Stimulated activated CD8-positive, alpha-beta memory T cell treated with anti-CD3 and anti-CD28 coated beads, Interleukin-12 subunit alpha, Interleukin-12 subunit beta, amount 100 ng/mL, for 4 hours (primary cell): ENCODE results near the gene CEP55.
"Not testable (repeated sequence)": the region's sequence is repeated elsewhere in the genome, so short reads cannot be mapped to it uniquely, and the experiment has no call there.

Experiments used
- DNase-seq: peaks from one replicate; pipeline ENCODE4 v3.0.0-alpha.2; 2020; ENCODE audit warnings: low read depth

The CEP55 gene

DNA sequence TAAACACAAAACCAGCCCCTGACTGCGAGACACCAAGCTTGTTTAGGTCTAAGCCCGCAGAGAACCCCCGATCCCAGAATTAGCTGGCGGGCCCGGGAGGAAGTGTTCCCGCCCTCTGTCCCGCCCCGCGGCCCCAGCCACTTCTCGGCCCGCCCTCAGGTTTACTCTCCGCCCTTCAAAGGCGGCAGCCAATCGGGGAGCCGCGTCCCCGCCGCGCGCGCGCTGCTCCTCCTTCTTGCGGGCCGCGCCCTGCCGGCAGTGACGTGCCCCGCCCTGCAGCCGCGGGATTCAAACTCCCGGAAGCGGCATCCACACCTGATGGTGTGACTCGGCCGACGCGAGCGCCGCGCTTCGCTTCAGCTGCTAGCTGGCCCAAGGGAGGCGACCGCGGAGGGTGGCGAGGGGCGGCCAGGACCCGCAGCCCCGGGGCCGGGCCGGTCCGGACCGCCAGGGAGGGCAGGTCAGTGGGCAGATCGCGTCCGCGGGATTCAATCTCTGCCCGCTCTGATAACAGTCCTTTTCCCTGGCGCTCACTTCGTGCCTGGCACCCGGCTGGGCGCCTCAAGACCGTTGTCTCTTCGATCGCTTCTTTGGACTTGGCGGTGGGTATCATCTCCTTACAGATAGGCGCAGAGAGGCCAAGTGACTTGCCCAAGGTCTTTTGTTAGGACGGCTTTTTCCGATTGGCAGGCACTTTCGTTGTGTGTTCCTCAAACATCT, at the start of gene CEP55:
Gene CEP55 (plus strand): TSS at position 291 of the 720 bp plus-strand sequence. CDS start 3,440 bp downstream, outside the sequence.
- peak; percentile 90 for DNase-seq

DNA sequence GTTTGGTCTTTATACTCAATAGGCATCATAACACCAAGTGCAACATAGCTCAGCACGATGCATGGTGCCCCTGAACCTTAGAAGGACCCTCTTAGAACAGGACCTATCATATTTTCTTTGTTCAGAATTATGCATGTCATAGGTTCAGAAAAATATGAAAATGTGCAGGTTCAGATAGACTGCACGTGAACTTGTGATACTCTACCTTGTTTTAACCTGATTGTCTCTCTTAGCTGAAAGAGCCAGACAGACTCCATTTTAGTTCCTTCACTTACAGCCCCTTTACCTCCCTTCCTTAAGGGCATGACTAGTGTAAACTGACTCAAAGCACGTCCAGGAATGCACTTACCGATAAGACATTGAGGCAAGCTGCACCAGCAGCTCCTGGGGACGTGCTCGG, 49.4 kb upstream of the CEP55 start:
- no peak for DNase-seq

DNA sequence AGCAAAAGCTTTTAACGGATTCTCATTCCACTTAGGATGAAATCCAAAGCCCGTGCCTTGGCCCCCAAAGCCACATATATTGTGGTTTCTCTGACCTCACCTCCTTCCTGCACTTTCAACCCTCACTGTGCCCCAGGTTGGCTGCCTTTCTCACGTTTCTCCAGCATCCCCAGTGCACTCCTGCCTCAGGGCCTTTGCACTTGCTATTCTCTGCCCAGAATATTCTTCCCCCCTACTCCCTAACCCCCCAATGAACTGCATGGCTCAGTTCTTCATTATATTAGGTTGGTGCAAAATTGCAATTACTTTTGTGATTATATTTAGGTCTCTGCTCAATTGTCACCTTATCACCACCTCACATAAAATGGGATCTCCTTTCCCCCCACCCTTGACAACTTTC, 48.4 kb upstream of the CEP55 start:
- DNase-seq = no peak

DNA sequence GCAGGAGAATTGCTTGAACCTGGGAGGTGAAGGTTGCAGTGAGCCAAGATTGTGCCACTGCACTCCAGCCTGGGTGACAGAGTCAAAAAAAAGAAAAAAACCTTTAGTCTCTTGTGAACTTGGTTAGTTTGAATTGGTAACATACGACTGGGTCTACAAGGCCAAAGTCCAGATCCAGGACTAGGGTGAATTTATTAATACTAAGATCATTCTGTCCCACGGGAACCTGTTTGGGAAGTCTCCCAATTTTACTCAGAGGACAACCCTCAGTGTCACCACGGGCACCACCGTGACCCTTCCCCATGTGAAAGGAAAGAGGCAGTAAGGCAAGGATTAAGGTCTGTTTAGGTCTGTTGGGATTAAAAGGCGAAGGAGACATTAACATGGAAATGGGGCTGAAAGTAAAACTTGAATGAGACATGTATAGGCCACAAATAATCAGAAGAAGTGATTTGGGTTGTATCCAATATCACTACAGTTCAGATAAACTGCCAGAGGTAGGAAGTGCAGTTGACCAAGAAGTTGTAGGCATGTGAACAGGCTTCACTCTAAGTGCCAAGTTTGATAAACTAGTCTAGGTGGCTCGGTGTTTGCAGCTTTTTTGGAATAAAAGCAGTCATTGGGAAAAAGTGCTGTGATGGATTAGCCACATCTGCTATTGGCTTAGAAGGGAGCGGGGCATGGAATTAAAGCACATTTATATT, 45.0 kb upstream of the CEP55 start:
- DNase-seq = no peak

DNA sequence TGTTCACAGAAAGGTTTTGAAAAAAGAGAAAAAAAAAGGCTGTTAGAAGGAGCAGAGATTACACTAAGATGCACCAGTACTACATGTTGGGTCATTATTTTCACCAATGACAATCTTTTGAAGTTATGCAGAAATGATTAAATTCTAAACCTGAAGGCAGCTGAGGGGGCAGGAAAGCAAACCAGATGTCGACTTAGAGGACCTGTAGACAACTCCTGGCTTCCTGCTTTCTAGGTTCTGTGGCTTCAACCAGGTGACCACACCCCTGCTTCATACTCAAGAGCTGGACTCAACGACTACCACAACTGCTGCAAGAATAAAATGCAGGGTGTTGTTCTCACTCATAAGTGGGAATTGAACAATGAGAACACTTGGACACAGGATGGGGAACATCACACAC, 44.3 kb upstream of the CEP55 start:
- no peak for DNase-seq

DNA sequence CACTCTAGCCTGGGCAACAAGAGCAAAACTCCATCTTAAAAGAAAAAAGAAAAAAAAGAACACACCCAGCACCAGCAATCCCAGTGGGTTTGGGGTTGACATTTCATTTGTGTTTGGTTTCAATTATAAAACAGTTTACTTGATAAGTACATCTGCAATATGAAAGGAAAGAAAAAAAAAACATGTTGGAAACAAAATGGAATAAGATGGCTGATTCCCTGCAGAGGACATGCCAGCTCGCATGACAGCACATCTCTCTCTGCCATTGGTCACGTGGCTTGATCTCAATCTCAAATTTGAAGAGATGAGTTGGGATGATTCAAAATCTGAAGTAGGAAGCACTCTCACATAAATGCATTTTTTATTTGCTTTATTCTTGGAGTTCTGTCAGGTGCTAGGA, 42.3 kb upstream of the CEP55 start:
- DNase-seq = no peak

DNA sequence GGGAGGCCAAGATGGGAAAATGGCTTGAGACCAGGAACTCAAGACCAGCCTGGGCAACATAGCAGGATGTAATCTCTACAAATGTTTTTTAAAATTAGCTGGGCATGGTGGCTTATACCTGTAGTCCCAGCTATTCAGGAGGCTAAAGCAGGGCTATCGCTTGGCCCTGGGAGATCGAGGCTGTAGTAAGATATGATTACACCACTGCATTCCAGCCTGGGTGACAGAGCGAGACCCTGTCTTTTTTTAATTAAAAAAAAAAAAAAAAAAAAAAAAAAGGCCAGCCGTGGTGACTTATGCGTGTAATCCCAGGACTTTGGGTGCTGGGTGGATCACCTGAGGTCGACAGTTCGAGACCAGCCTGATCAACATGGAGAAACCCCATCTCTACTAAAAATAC, 41.7 kb upstream of the CEP55 start:
- no peak for DNase-seq

DNA sequence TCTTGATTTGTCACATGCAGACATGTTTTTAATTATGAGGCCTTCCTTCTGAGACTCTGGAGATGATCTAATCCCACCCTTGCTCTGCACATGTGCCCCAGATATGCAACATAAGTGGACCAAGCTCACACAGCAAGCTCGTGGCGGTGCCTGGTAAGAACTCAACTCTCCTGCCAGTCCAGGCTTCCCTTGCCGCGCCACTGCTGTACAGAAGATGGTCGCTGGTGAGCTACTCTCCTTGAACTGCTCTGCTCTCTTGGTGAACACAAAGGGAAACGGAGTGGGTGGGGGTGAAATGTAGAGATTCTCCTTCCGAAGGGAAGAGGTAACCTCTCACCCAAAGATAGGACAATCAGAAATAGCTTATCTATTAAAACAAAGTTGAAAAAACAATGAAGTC, 39.9 kb upstream of the CEP55 start:
- DNase-seq = no peak

DNA sequence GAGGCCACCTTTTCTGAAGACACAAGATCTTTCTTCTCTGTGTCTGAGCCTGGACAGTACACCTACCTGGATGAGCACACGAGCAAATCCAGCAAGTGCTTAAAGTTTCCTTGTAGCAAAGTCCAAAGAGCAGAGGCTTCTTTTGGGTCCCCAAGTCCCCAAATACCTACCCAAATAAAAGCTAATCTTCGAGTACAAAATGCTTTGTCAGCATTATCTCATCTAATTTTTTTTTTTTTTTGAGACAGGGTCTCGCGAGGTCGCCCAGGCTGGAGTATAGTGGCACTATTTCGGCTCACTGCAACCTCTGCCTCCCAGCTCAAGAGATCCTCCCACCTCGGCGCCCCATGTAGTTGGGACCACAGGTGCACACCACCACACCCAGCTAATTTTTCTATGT, 38.9 kb upstream of the CEP55 start:
- DNase-seq = no peak

DNA sequence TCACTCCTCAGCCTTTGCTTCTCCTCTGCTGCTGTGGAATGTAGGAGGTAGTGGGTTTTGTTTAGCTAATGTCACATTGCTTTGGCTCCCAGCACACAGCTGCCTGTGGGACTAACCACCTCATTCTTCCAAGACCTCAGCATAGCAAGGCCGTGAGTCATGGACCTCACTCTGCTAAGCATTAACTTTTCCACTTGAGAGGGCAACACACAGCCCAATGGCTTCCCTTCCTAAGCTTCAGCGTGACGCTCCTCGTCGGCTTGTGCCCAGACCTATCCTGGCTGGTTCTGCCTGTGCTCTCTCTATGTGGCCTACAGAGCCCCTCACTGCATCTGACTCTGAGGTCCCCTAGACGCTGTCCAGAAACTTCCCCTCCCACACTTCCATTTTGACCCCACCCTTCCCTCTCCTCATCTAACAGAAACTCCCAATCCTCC, 37.6 kb upstream of the CEP55 start:
- no peak for DNase-seq

DNA sequence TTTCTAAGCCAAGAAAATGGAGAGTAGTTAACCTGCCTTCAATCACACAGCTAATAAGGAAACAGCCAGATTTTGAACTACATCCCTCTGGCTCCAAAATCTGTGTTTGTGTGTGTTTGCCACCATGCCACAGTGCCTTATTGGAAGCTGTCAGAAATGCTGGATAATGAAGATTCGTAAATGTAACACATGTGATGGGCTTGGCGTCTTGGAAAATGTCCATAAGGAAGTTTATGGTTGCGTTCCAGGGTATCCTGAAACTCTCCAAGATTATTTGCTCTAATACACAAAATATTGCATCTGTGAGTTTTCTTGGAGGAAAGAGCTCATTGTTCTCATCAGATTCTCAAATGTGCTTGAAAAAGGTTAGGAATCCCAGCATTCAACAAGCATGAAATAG, 36.9 kb upstream of the CEP55 start:
- no peak for DNase-seq

DNA sequence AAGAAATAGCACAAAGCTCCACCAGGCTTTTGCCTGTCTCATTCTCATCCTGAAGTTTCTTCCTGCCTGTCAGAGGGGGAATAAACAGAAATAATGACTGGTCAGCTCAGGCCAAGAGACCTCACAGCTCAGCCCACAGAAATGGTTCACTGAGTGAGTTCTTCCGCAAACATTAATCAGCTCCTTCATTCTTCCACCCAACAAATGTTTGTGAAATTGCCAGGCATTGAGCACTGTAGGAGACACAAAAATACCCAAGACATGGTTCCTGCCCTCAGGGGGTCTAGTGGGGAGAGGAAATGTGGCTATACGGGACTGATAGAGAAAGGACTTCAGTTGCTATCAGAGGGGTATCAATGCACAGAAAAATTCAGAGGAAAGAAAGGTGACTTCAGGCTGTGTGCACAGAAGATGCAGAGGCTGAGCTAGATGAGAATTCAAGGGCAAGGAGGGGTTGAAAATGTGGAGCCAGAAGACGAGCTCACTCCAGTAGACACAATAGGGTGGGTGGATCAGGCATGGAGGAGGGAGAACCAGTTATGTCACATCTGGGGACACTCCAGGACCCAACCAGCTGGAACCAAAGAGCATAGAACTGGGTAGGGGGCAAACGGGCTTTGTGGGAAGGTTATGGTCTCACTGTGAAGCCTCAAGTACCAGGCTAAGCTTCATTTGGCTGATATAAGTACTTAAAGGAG, 35.2 kb upstream of the CEP55 start:
- DNase-seq = no peak

DNA sequence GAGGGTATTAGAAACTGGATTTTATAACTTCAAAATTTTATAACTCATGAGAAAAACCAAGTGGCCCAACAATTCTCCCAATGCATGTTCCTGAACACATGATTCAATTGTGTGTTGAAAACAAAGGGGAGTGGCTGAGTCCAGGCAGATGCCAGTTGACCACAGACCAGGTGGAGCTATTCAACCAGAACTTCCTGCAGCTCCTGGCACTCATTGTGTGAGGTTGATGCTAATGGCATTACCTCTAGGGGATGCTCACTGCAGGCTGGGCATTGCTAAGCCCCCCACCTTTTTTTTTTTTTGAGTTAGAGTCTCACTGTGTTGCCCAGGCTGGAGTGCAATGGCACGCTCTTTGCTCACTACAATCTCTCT, 34.6 kb upstream of the CEP55 start:
- no peak for DNase-seq

DNA sequence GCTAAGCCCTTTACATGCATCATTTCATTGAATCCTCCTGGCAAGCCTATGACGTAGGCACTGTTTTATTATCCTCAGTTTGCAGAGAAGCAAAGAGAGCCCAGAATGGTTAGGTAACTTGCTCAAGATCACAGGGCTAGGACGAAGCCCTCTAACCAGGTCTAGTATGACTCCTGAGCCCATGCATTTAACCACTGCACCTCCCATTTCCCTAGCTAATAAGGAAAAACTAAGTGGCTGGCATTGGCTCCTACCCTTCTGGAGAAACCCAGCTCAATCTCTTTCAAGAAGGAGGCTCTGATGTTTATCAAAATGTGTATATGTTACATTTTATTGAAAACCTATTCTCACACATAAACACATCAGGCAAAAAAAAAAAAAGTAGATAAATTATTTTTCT, 34.0 kb upstream of the CEP55 start:
- DNase-seq = no peak

DNA sequence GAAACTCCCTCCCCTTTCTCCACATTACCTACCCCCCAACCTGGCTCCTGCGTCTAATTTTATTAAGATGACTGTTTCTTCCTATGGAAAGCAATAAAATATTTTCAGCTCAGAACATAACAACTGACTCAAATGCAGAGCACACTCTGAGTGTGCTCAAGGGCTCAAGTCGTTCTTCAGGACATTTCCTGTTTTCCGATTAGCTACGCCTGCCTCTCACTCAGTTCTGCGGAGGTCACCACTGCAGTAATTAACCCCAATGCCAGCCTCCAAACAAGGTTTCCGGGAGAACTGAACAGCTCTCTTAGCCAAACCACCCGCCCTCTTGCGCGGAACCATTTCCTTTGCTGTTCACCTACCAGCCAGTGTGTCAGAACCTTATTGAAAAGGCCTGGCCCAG, 33.5 kb upstream of the CEP55 start:
- no peak for DNase-seq

DNA sequence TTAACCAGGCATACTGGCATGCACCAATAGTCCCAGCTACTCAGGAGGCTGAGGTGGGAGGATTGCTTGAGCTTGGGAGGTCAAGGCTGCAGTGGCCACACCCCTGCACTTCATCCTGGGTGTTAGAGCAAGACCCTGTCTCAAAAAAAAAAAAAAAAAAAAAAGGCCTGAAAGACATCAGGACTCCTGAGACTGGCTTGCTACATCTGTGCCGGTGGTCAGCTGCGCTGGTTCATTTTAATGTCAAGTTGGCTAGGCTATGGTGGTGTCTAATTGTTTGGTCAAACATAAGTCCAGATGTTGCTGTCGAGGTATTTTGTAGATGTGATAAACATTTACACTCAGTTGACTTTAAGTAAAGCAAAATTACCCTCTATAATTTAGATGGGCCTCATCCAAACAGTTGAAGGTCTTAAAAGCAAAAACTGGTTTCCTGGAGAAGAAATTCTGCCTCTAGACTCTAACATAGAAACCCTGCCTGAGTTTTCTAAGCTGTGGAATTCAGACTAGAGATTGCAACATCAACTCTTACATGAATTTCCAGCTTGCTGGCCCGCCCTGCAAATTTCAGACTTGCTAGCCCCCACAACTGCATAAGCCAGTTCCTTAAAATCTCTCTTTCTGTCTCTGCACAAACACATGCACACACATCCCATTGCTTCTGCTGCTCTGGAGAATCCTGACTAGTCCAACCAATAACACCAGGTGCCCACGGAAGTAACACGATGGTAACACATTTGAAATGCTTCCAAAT, 32.5 kb upstream of the CEP55 start:
- no peak for DNase-seq

DNA sequence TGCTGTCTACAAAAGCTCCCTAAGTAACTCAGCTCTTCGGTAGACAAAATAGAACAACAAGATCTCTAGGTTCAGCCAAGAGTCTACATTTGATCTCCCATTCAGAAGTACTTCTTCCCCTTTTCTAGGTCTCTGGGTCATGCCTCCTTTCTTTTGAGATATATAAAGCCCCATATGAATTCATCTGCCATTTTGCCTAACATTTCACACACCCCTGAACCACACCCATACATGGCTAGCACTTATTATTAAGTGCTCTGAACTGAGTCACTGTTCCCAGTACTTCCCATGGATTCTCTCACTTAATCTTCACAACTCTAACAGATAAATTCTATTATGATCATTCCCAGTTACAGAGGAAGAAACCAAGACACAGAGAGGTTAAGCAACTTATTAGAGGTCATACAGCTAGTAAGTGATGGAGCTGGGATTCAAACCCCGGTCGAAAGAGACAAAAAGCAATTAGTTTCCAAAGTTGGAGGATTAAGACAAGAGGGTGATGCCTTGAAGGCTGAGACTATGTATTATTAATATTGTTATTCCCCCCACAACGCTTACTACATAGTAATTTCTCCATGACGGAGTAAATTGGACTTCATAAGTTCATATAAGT, 31.5 kb upstream of the CEP55 start:
- DNase-seq = no peak

DNA sequence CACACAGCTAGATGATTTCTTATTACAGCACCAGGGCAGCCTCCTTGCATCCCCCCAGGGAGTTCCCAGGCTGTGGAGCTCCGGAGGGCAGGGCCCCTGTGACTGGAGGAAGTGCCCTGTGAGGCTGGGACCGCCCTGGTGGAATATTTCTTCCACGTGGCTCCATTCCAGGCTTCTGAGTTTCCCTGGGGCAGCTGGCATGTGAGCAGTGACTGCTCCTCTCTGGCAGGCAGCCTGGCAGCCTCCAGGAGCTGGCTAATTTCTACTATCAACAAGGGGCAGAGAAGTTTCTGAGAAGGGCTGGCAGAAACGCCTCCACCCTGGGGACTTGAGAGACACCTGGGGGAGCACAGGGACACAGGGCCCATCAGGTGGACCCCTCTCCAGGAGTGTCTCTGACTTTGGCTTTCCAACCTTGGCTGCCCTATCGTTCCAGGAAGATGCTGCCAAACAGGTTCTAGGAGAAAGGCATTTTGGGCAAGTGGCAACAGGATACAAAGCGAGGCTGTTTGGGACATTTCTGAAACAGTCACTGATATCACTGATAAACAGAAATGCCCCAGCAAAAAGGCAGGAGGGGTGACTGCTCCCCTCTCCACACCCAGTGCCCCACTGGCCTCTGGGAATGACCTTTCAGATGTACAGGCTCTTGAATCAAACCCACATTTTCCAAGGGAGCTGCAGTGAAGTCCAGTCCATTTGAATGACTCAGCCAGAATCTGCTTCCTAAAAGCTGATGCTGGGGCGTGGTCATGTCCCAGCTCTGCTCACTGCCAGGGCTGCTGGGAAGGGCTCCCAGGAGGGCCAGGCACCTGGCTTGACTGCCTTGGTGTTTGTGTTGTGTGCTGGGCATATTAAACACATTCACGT, 30.4 kb upstream of the CEP55 start:
- DNase-seq = no peak

DNA sequence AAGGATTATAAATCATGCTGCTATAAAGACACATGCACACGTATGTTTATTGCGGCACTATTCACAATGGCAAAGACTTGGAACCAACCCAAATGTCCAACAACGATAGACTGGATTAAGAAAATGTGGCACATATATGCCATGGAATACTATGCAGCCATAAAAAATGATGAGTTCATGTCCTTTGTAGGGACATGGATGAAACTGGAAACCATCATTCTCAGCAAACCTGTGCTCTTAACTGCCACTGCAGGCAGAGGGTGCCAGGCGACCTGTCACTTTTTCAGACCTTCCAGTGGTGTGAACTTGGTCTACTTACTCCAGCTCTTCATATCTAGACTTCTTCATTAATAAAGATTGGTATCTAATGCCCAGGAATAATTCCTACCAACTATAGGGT, 28.8 kb upstream of the CEP55 start:
- not testable (repeated sequence) for DNase-seq

DNA sequence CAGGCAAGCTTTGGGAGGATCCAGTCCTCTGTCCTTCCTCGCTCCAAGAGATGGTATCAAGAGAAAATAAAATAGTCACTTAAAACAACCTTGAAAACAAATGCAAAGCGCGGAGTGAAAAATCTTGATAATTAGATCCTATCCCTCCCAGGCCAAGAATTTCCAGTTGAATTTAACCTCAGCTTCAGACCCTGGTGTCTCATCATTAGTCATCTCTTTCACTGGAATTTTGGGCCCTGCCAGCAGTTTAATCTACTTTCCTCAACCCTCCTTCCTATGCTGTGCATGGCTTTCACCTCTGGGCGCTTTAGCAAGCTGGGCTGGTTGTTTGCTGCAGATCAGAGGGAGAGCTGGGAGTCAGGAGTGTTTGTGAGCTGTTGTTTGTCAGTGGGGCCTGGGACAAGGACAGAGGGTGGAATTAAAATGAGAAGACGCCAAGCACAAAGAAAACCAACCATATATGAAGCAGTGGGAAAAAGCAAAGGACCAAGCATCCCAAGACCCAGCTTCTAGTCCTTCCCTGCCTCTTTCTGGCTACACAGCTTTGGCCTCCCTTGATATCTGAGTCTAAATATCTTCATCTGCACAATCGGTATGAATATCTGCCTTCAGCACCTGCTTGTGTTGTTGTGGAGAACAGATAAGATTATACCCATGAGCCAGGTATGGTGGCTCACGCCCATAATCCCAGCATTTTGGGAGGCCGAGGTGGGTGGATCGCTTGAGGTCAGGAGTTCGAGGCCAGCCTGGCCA, 27.8 kb upstream of the CEP55 start:
- no peak for DNase-seq
